Endothelial cell of umbilical vein (primary cell): Measurements from ENCODE around the gene NTNG1. TPM values are rescaled to one million over a fixed set of nuclear protein-coding genes. Genes with fewer than 3 reads are reported as not detected.

ENCODE experiments used
- BruUV-seq: library from RNA; stranded (reverse); fragments of 400-500 nt; replicated peaks from 2 replicates; lab custom pipeline; 2021; lab: Mats Ljungman, UMichigan
- CTCF ChIA-PET: fragments of 300-600, 350-600 bp; sonication (Branson Sonifier 250); formaldehyde crosslinking; loops from one replicate; lab custom pipeline; 2021; ENCODE audit warnings: antibody characterized with exemption, inconsistent platforms; lab: Charles Lee
- POLR2A ChIA-PET: fragments of 300-600, 350-600 bp; sonication (Branson Sonifier 250); formaldehyde crosslinking; loops from one replicate; lab custom pipeline; 2021; ENCODE audit warnings: antibody characterized with exemption, inconsistent platforms; lab: Charles Lee
- DNase-seq: peaks from one replicate; pipeline ENCODE4 v3.0.0-alpha.2; 2011; ENCODE audit warnings: low read depth, low spot score
- FAIRE-seq: peaks from 2 replicates; lab custom pipeline; 2011; peaks lifted over from hg19 to GRCh38; lab: Jason Lieb, UNC
- H2AFZ ChIP-seq: 2 replicates; pipeline ENCODE4 v1.6.0; 2012; ENCODE audit warnings: low read depth, low read length, control low read depth, inconsistent platforms
- H3K27ac ChIP-seq: 2 replicates; pipeline ENCODE4 v1.5.1; 2011; ENCODE audit warnings: low read depth, mild to moderate bottlenecking, control low read depth, low read length, moderate library complexity; ENCODE audit not compliant: insufficient read depth
- H3K27me3 ChIP-seq, 2 experiments: 2 replicates each; pipeline versions ENCODE4 v1.6.0 to v1.6.1; 2011; ENCODE audit warnings: low read length in 2 of 2, mixed read lengths in 1 of 2; ENCODE audit not compliant: control insufficient read depth in 2 of 2, insufficient read depth in 2 of 2
- H3K36me3 ChIP-seq, 2 experiments: 2 replicates in 1 of 2; 3 replicates in 1 of 2; pipeline ENCODE4 v1.5.1; 2011; ENCODE audit warnings: low read length in 2 of 2, mild to moderate bottlenecking in 1 of 2, moderate library complexity in 1 of 2; ENCODE audit not compliant: control insufficient read depth in 2 of 2, insufficient read depth in 2 of 2; ENCODE audit errors: extremely low read depth in 1 of 2
- H3K4me1 ChIP-seq: 3 replicates; pipeline ENCODE4 v1.5.1; 2011; ENCODE audit warnings: mild to moderate bottlenecking, low read length; ENCODE audit not compliant: control insufficient read depth, insufficient read depth; ENCODE audit errors: extremely low read depth
- H3K4me2 ChIP-seq: 2 replicates; pipeline ENCODE4 v1.6.1; 2011; ENCODE audit warnings: low read length, control low read depth, mixed read lengths; ENCODE audit not compliant: insufficient read depth
- H3K4me3 ChIP-seq, 3 experiments: fragments of 200-600 bp in 1 of 3; sonication (generic), shearing (Covaris generic) in 1 of 3; replicated peaks in 1 of 3; 2 replicates each; pipeline ENCODE4 v1.5.1; 2011 to 2016; ENCODE audit warnings: control low read depth in 3 of 3, low read length in 3 of 3, mild to moderate bottlenecking in 2 of 3, inconsistent platforms in 1 of 3, low read depth in 1 of 3, moderate library complexity in 1 of 3; ENCODE audit not compliant: insufficient read depth in 1 of 3
- H3K79me2 ChIP-seq: 2 replicates; pipeline ENCODE4 v1.6.0; 2012; ENCODE audit warnings: low read length, inconsistent platforms; ENCODE audit not compliant: control insufficient read depth, insufficient read depth
- H3K9ac ChIP-seq: replicated peaks from 2 replicates; pipeline ENCODE3; 2011; ENCODE audit warnings: low read length, control low read depth; ENCODE audit not compliant: insufficient read depth; ENCODE audit errors: extremely low read depth
- H3K9me1 ChIP-seq: replicated peaks from 3 replicates; pipeline ENCODE4 v1.6.0; 2011; ENCODE audit warnings: mild to moderate bottlenecking, low read length; ENCODE audit not compliant: control insufficient read depth, insufficient read depth; ENCODE audit errors: extremely low read depth
- H3K9me3 ChIP-seq: replicated peaks from 2 replicates; pipeline ENCODE4 v1.5.1; 2012; ENCODE audit warnings: low read length, inconsistent platforms; ENCODE audit not compliant: control insufficient read depth, insufficient read depth
- H4K20me1 ChIP-seq: replicated peaks from 2 replicates; pipeline ENCODE3; 2011; ENCODE audit warnings: mild to moderate bottlenecking, low read length; ENCODE audit not compliant: control insufficient read depth, insufficient read depth; ENCODE audit errors: extremely low read depth
- EZH2 ChIP-seq: IDR thresholded peaks from 2 replicates; pipeline ENCODE4 v1.6.1; 2012; ENCODE audit warnings: borderline replicate concordance, low read depth, mild to moderate bottlenecking, moderate library complexity, low read length, inconsistent platforms; ENCODE audit not compliant: severe bottlenecking
- GATA2 ChIP-seq: IDR thresholded peaks from 2 replicates; pipeline ENCODE4 v1.7.0; 2011; ENCODE audit warnings: low read depth, mild to moderate bottlenecking, moderate library complexity, mixed read lengths, low read length; ENCODE audit not compliant: insufficient read length, insufficient read depth
- JUN ChIP-seq: IDR thresholded peaks from 2 replicates; pipeline ENCODE4 v1.6.1; 2011; ENCODE audit warnings: borderline replicate concordance, low read depth; ENCODE audit not compliant: insufficient read length, insufficient read depth
- MYC ChIP-seq: IDR thresholded peaks from one replicate; pipeline ENCODE4 v1.6.1; 2011; ENCODE audit warnings: mild to moderate bottlenecking, low read depth, low read length
- POLR2A ChIP-seq: IDR thresholded peaks from 2 replicates; pipeline ENCODE4 v1.6.1; 2012; ENCODE audit warnings: low read depth, mild to moderate bottlenecking, control low read depth, low read length
- dilution Hi-C: fragments of 300-500 bp; cut with MboI; formaldehyde crosslinking; loops from one replicate; pipeline ENCODE4 v1.15.0; 2019; ENCODE audit warnings: low sequenced_read_pairs; ENCODE audit not compliant: extremely low pct_ligation_motif_present
- intact Hi-C: fragments of 100-400 bp; cut with micrococcal nuclease; formaldehyde crosslinking; loops from one replicate; pipeline ENCODE4 v1.10.0; 2022
- polyA plus RNA-seq, 4 experiments: library from polyadenylated mRNA; depleted of rRNA in 3 of 4; stranded (reverse) in 3 of 4; unstranded in 1 of 4; fragments of >200 nt; gene quantifications; 2 replicates each; pipeline versions ENCODE4 v1.2.1 to v1.2.3, GENCODE V29; 2011 to 2012; ENCODE audit warnings: missing spikeins in 1 of 4
- total RNA-seq: library from RNA; stranded (reverse); gene quantifications from 2 replicates; pipeline ENCODE4 v1.2.3, GENCODE V29; 2021
- TF ChIP-seq, protein P1 (sequence below), 2 donors: IDR thresholded peaks; 1 replicate in 1 of 2; 2 replicates in 1 of 2; pipeline ENCODE4 v1.5.1; 2011; ENCODE audit warnings: low read length in 2 of 2, mild to moderate bottlenecking in 2 of 2, moderate library complexity in 2 of 2, control low read depth in 1 of 2, inconsistent platforms in 1 of 2, low read depth in 1 of 2; ENCODE audit not compliant: insufficient read depth in 1 of 2; ENCODE audit errors: extremely low read depth in 1 of 2

NTNG1 gene
- total and polyA plus RNA-seq, 2 donors (not counting 3 experiments of a cell fraction or from before 2014, with no cell fraction given), result not detected

- no TSS peak for BruUV-seq
- POLR2A ChIA-PET, result no interaction called here
- Histone ChIP-seq H3K27ac (no peak overlapping the region), H3K9me3 (no peaks in the 10 kb centered on the region), H3K4me1 (no peaks in the 10 kb centered on the region), H3K36me3 (no peaks in the 10 kb centered on the region), H3K4me2 (no peak overlapping the region), H3K9ac (no peak overlapping the region), H4K20me1 (no peaks in the 10 kb centered on the region), H3K9me1 (no peaks in the 10 kb centered on the region), H3K4me3 (no peak overlapping the region), H2AFZ (no peak overlapping the region), H3K27me3 (no peaks in the 10 kb centered on the region), H3K79me2 (no peaks in the 10 kb centered on the region)
- FAIRE-seq (no peak), DNase-seq (no peak)
- intact Hi-C loops, result no loop called here
- TF ChIP-seq, protein P1, sequence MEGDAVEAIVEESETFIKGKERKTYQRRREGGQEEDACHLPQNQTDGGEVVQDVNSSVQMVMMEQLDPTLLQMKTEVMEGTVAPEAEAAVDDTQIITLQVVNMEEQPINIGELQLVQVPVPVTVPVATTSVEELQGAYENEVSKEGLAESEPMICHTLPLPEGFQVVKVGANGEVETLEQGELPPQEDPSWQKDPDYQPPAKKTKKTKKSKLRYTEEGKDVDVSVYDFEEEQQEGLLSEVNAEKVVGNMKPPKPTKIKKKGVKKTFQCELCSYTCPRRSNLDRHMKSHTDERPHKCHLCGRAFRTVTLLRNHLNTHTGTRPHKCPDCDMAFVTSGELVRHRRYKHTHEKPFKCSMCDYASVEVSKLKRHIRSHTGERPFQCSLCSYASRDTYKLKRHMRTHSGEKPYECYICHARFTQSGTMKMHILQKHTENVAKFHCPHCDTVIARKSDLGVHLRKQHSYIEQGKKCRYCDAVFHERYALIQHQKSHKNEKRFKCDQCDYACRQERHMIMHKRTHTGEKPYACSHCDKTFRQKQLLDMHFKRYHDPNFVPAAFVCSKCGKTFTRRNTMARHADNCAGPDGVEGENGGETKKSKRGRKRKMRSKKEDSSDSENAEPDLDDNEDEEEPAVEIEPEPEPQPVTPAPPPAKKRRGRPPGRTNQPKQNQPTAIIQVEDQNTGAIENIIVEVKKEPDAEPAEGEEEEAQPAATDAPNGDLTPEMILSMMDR (IDR thresholded peaks at IDR 0.05; ENCODE audit: extremely low read depth in 1 of 2, insufficient read depth in 1 of 2, low read depth in 1 of 2, low read length in 2 of 2), result no peak
- TF ChIP-seq MYC, result no peak
- no peak for TF ChIP-seq EZH2
- no peak for TF ChIP-seq GATA2
- TF ChIP-seq JUN, result no peak
- no peak for TF ChIP-seq POLR2A
- CTCF ChIA-PET, result no interaction called here
- dilution Hi-C loops, result no loop called here
Measured at GRCh38 chr1:107181253-107181969, 40.6 kb downstream of the NTNG1 start.
